ENCODE data around the gene BCO2. TPM values are rescaled to one million over a fixed set of nuclear protein-coding genes. Genes with fewer than 3 reads are reported as not detected.

BCO2 gene
- total and polyA plus RNA-seq, 2 experiments from 2014 or later, result 0.63 to 1.1 TPM

- TF ChIP-seq ZNF462 (CRISPR knock-in tag; IDR thresholded peaks at IDR 0.05), result no peak
These were observed 85.2 kb downstream of the BCO2 start, which contains the start of gene PLET1 (continued) for GRCh38 chr11:112260490-112260889.

GRCh38 chr11:112265659-112266409 is 90.5 kb downstream of the BCO2 start:
- no peaks in the 10 kb centered on the region for H3K27me3 ChIP-seq (ENCODE audit: insufficient read depth)
- H3K4me3 Mint-ChIP-seq, result no peak overlapping the region
- H4K20me1 ChIP-seq (replicated peaks; ENCODE audit: insufficient read depth), result no peaks in the 10 kb centered on the region
- no peaks in the 10 kb centered on the region for H3K36me3 Mint-ChIP-seq (ENCODE audit: low read depth)
- no peaks in the 10 kb centered on the region for H3F3A ChIP-seq (replicated peaks; ENCODE audit: low read depth)
- TF ChIP-seq NANOG (IDR thresholded peaks at IDR 0.05; ENCODE audit: borderline replicate concordance) (no peak), ZNF331 (CRISPR knock-in tag; IDR thresholded peaks at IDR 0.05; ENCODE audit: low read depth) (no peak), CREB1 (CRISPR knock-in tag; IDR thresholded peaks at IDR 0.05; ENCODE audit: low read depth) (no peak), ZNF462 (CRISPR knock-in tag; IDR thresholded peaks at IDR 0.05) (no peak), ETS1 (IDR thresholded peaks at IDR 0.05) (no peak), EZH2 (IDR thresholded peaks at IDR 0.05; ENCODE audit: low read depth, unreplicated experiment) (no peak), EZH2phosphoT487 (IDR thresholded peaks at IDR 0.05; ENCODE audit: unreplicated experiment) (no peak)
- H3K27me3 Mint-ChIP-seq (ENCODE audit: insufficient read depth, low read depth, poor library complexity), result no peaks in the 10 kb centered on the region
- H3K9me3 Mint-ChIP-seq, result no peaks in the 10 kb centered on the region
- no peaks in the 10 kb centered on the region for H3K79me2 ChIP-seq (replicated peaks; ENCODE audit: insufficient read depth)
- no peak for DNase-seq (ENCODE audit: low spot score)
- H3K4me1 Mint-ChIP-seq, result peaks cover 5% of the 10 kb centered on the region; the same call in 2 of the 3 replicates
- no peaks in the 10 kb centered on the region for H3K36me3 ChIP-seq (ENCODE audit: insufficient read depth)
- no peaks in the 10 kb centered on the region for H3K9me2 ChIP-seq (ENCODE audit: insufficient read depth)
- no peak overlapping the region for H3K4me2 ChIP-seq
- H2AFZ ChIP-seq, result no peak overlapping the region
- no peak overlapping the region for H3K27ac ChIP-seq (ENCODE audit: low read depth)
- no peak overlapping the region for H3K4me3 ChIP-seq
- no peak for ATAC-seq
- no peak overlapping the region for H3K27ac Mint-ChIP-seq
- peaks cover 2% of the 10 kb centered on the region; the same call in 1 of the 2 replicates for H3K4me1 ChIP-seq (ENCODE audit: insufficient read depth)

All from GM23338 (cell line).